Suprapubic skin (tissue), 4 donors: ENCODE results near the gene IDH3A. TPM values are rescaled to one million over a fixed set of nuclear protein-coding genes. Genes with fewer than 3 reads are reported as not detected.

Source experiments
- DNase-seq, 2 donors: peaks; one replicate each; pipeline ENCODE4 v3.0.0-alpha.2; 2019; ENCODE audit warnings: low spot score in 2 of 2
- H3K27ac ChIP-seq: fragments of 200-600 bp; sonication (generic); one replicate; pipeline ENCODE4 v1.5.1; 2019
- H3K27me3 ChIP-seq: fragments of 200-600 bp; sonication (generic); one replicate; pipeline ENCODE4 v1.5.1; 2019
- H3K36me3 ChIP-seq: fragments of 200-600 bp; sonication (generic); one replicate; pipeline ENCODE4 v1.5.1; 2019
- H3K4me1 ChIP-seq: fragments of 200-600 bp; sonication (generic); one replicate; pipeline ENCODE4 v1.5.1; 2019
- H3K4me3 ChIP-seq: fragments of 200-600 bp; sonication (generic); one replicate; pipeline ENCODE4 v1.5.1; 2019; ENCODE audit warnings: mild to moderate bottlenecking
- H3K9me3 ChIP-seq: fragments of 200-600 bp; sonication (generic); one replicate; pipeline ENCODE4 v1.5.1; 2019
- CTCF ChIP-seq, 2 donors: fragments of 200-600 bp in 1 of 2; fragments of 450-650 bp in 1 of 2; sonication (generic) in 1 of 2; IDR thresholded peaks; one replicate each; pipeline ENCODE4 v1.5.1; 2016 to 2019; ENCODE audit warnings: antibody characterized with exemption in 2 of 2, mild to moderate bottlenecking in 1 of 2, moderate library complexity in 1 of 2
- EP300 ChIP-seq: sonication (generic); formaldehyde crosslinking; IDR thresholded peaks from one replicate; pipeline ENCODE4 v1.6.1; 2017; ENCODE audit warnings: antibody characterized with exemption
- POLR2A ChIP-seq, 2 donors: fragments of 450-650 bp; IDR thresholded peaks; one replicate each; pipeline ENCODE4 v1.6.1; 2017; ENCODE audit warnings: antibody characterized with exemption in 2 of 2, mild to moderate bottlenecking in 2 of 2, moderate library complexity in 2 of 2
- POLR2AphosphoS5 ChIP-seq, 3 donors: sonication (generic); formaldehyde crosslinking; IDR thresholded peaks; one replicate each; pipeline ENCODE4 v1.6.1; 2017; ENCODE audit warnings: antibody characterized with exemption in 3 of 3
- WGBS: methylation state at CpG from one replicate; pipeline ENCODE4 v1.1.5; 2018; 5-methylcytosine and 5-hydroxymethylcytosine counted together
- total RNA-seq, 4 donors: library from RNA; depleted of rRNA; stranded (reverse); fragments of >200 nt; gene quantifications; one replicate each; pipeline ENCODE4 v1.1.0, GENCODE V29; 2016

Gene IDH3A
- total RNA-seq, 4 donors from 2014 or later = 55.1 to 82.5 (median 55.8) TPM

- DNase-seq = no peak
- 80% methylated on average over 5 of the region's 5 CpGs for WGBS
Measured at GRCh38 chr15:78139578-78139977, 9.6 kb upstream of the IDH3A start.

GRCh38 chr15:78140292-78140691 is 8.9 kb upstream of the IDH3A start:
- TF ChIP-seq CTCF (IDR thresholded peaks at IDR 0.05) (no peak), POLR2A (IDR thresholded peaks at IDR 0.05) (no peak), POLR2AphosphoS5 (IDR thresholded peaks at IDR 0.05) (no peak), EP300 (no peak)
- no peak overlapping the region for H3K27ac ChIP-seq
- no peak for DNase-seq
- H3K4me3 ChIP-seq = no peak overlapping the region
- H3K36me3 ChIP-seq = no peaks in the 10 kb centered on the region
- H3K9me3 ChIP-seq = no peaks in the 10 kb centered on the region
- no peaks in the 10 kb centered on the region for H3K4me1 ChIP-seq
- no peaks in the 10 kb centered on the region for H3K27me3 ChIP-seq

More at GRCh38 chr15:78139578-78139977, 9.6 kb upstream of the IDH3A start:
- TF ChIP-seq EP300 (no peak), POLR2A (IDR thresholded peaks at IDR 0.05) (no peak), CTCF (IDR thresholded peaks at IDR 0.05) (no peak), POLR2AphosphoS5 (IDR thresholded peaks at IDR 0.05) (no peak)
- Histone ChIP-seq H3K4me1 (no peaks in the 10 kb centered on the region), H3K9me3 (no peaks in the 10 kb centered on the region), H3K27ac (no peak overlapping the region), H3K27me3 (no peaks in the 10 kb centered on the region), H3K36me3 (no peaks in the 10 kb centered on the region), H3K4me3 (no peak overlapping the region)

- H3K4me1 ChIP-seq = peaks cover 10% of the 10 kb centered on the region
- H3K4me3 ChIP-seq = no peak overlapping the region
- no peaks in the 10 kb centered on the region for H3K27me3 ChIP-seq
- no peaks in the 10 kb centered on the region for H3K9me3 ChIP-seq
- H3K36me3 ChIP-seq = no peaks in the 10 kb centered on the region
- H3K27ac ChIP-seq = no peak overlapping the region
- TF ChIP-seq POLR2AphosphoS5 (IDR thresholded peaks at IDR 0.05) = no peak
- TF ChIP-seq POLR2A (IDR thresholded peaks at IDR 0.05) = no peak
- no peak for TF ChIP-seq EP300
- no peak for TF ChIP-seq CTCF (IDR thresholded peaks at IDR 0.05)
- DNase-seq = peak in 1 of 2 donors; percentile 11
- whole genome bisulfite sequencing = 84% methylated on average over 3 of the region's 3 CpGs
Measured at GRCh38 chr15:78142332-78142731, 6.8 kb upstream of the IDH3A start.

- H3K27me3 ChIP-seq = no peaks in the 10 kb centered on the region
- no peaks in the 10 kb centered on the region for H3K9me3 ChIP-seq
- H3K4me1 ChIP-seq = peaks cover 33% of the 10 kb centered on the region
- no peak overlapping the region for H3K27ac ChIP-seq
- no peak for TF ChIP-seq POLR2A (IDR thresholded peaks at IDR 0.05)
- no peak for TF ChIP-seq POLR2AphosphoS5 (IDR thresholded peaks at IDR 0.05)
- no peak for TF ChIP-seq CTCF (IDR thresholded peaks at IDR 0.05)
- no peak for TF ChIP-seq EP300
- DNase-seq = no peak
- 80% methylated on average over 4 of the region's 4 CpGs for WGBS
- no peaks in the 10 kb centered on the region for H3K36me3 ChIP-seq
- no peak overlapping the region for H3K4me3 ChIP-seq
Measured at GRCh38 chr15:78146425-78147154, 2.6 kb upstream of the IDH3A start.

- H3K27ac ChIP-seq = no peak overlapping the region
- no peaks in the 10 kb centered on the region for H3K9me3 ChIP-seq
- TF ChIP-seq EP300 (no peak), CTCF (IDR thresholded peaks at IDR 0.05) (no peak), POLR2A (IDR thresholded peaks at IDR 0.05) (no peak), POLR2AphosphoS5 (IDR thresholded peaks at IDR 0.05) (no peak)
- 52% methylated on average over 6 of the region's 6 CpGs for WGBS
- H3K4me1 ChIP-seq = peaks cover 33% of the 10 kb centered on the region
- H3K36me3 ChIP-seq = no peaks in the 10 kb centered on the region
- H3K4me3 ChIP-seq = no peak overlapping the region
- H3K27me3 ChIP-seq = no peaks in the 10 kb centered on the region
- DNase-seq = peak in 1 of 2 donors; percentile 63
Measured at GRCh38 chr15:78147566-78147965, 1.6 kb upstream of the IDH3A start.
